H1 (cell line): ENCODE measurements around the gene ELOVL6.
A peak's percentile ranks its signal among the peaks of the same experiment; 100 is the strongest.

Experiments used
- CTCF ChIP-seq, 3 experiments: IDR thresholded peaks; 1 replicate in 2 of 3; 2 replicates in 1 of 3; pipeline versions ENCODE4 v1.5.1 to v1.6.1; 2011; ENCODE audit warnings: low read length in 3 of 3, mild to moderate bottlenecking in 3 of 3, inconsistent platforms in 2 of 3, low read depth in 1 of 3, moderate library complexity in 1 of 3; ENCODE audit not compliant: insufficient read depth in 1 of 3; ENCODE audit errors: control extremely low read depth in 1 of 3
- EP300 ChIP-seq, 2 experiments: IDR thresholded peaks; 1 replicate in 1 of 2; 2 replicates in 1 of 2; pipeline ENCODE4 v1.6.1; 2011 to 2012; ENCODE audit warnings: low read depth in 2 of 2, low read length in 2 of 2, mild to moderate bottlenecking in 2 of 2, borderline replicate concordance in 1 of 2, inconsistent platforms in 1 of 2, moderate library complexity in 1 of 2
- KDM1A ChIP-seq: fragments of 200-600, 300-600 bp; sonication (generic); IDR thresholded peaks from 2 replicates; pipeline ENCODE4 v1.7.1; 2016; ENCODE audit warnings: mild to moderate bottlenecking, low read length, borderline replicate concordance
- TAF1 ChIP-seq: IDR thresholded peaks from 2 replicates; pipeline ENCODE4 v1.6.1; 2011; ENCODE audit warnings: mild to moderate bottlenecking, low read depth, low read length

GRCh38 chr4:110196871-110197528 lies 1.4 kb downstream of the ELOVL6 start:
- TF ChIP-seq TAF1 (peak; percentile 66; the same call in 1 of the 2 replicates), CTCF (IDR thresholded peaks at IDR 0.05; ENCODE audit: control extremely low read depth in 1 of 3, insufficient read depth in 1 of 3, low read depth in 1 of 3, low read length in 3 of 3) (no peak), EP300 (IDR thresholded peaks at IDR 0.05; ENCODE audit: borderline replicate concordance in 1 of 2, low read depth in 2 of 2, low read length in 2 of 2) (no peak), KDM1A (no peak)
